Uterus (tissue), 2 donors: ENCODE results near the gene S1PR2.

ENCODE experiments used
- POLR2A ChIP-seq, 2 donors: fragments of 450-650 bp; IDR thresholded peaks; one replicate each; pipeline ENCODE4 v1.6.1; 2016; ENCODE audit warnings: antibody characterized with exemption in 2 of 2, mild to moderate bottlenecking in 1 of 2, moderate library complexity in 1 of 2
- TF ChIP-seq, protein P1 (sequence below), 4 experiments: fragments of 200-600 bp in 2 of 4; fragments of 450-650 bp in 2 of 4; sonication (generic) in 2 of 4; IDR thresholded peaks; one replicate each; pipeline ENCODE4 v1.5.1; 2016 to 2019; ENCODE audit warnings: antibody characterized with exemption in 4 of 4, mild to moderate bottlenecking in 2 of 4, moderate library complexity in 1 of 4

DNA sequence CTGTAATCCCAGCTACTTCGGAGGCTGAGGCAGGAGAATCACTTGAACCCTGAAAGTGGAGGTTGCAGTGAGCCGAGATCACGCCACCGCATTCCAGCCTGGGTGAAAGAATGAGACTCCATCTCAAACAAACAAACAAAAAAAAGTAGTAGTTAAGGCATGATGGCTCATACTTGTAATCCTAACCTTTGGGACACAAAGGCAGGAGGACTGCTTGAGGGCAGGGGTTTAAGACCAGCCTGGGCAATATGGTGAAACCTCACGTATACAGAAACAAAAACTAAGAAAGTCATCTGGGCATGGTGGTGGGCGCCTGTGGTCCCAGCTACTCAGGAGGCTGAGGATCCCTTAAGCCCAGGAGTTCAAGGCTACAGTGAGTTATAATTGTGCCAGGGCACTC is 38.2 kb downstream of the S1PR2 start:
- TF ChIP-seq, protein P1, sequence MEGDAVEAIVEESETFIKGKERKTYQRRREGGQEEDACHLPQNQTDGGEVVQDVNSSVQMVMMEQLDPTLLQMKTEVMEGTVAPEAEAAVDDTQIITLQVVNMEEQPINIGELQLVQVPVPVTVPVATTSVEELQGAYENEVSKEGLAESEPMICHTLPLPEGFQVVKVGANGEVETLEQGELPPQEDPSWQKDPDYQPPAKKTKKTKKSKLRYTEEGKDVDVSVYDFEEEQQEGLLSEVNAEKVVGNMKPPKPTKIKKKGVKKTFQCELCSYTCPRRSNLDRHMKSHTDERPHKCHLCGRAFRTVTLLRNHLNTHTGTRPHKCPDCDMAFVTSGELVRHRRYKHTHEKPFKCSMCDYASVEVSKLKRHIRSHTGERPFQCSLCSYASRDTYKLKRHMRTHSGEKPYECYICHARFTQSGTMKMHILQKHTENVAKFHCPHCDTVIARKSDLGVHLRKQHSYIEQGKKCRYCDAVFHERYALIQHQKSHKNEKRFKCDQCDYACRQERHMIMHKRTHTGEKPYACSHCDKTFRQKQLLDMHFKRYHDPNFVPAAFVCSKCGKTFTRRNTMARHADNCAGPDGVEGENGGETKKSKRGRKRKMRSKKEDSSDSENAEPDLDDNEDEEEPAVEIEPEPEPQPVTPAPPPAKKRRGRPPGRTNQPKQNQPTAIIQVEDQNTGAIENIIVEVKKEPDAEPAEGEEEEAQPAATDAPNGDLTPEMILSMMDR (IDR thresholded peaks at IDR 0.05), result no peak
- no peak for TF ChIP-seq POLR2A (IDR thresholded peaks at IDR 0.05)
